HL-60 (cell line): ENCODE measurements around the gene ANO3.

Source experiments
- DNase-seq, 2 experiments: peaks; one replicate each; pipeline ENCODE4 v3.0.0-alpha.2; 2010 to 2020; ENCODE audit warnings: low read depth in 1 of 2, low spot score in 1 of 2
- H3K27ac ChIP-seq: fragments of 250-450 bp; sonication (Bioruptor Pico); replicated peaks from 2 replicates; pipeline ENCODE4 v1.5.1; 2020; ENCODE audit warnings: mild to moderate bottlenecking, moderate library complexity
- H3K27me3 ChIP-seq: fragments of 250-450 bp; sonication (Bioruptor Pico); 2 replicates; pipeline ENCODE4 v1.5.1; 2021; ENCODE audit warnings: mild to moderate bottlenecking, moderate library complexity; ENCODE audit not compliant: insufficient read depth, poor library complexity, severe bottlenecking
- H3K4me3 ChIP-seq: replicated peaks from 2 replicates; pipeline ENCODE4 v1.5.1; 2011; ENCODE audit warnings: mild to moderate bottlenecking, control low read depth, low read length; ENCODE audit not compliant: insufficient read depth
- CTCF ChIP-seq: IDR thresholded peaks from one replicate; pipeline ENCODE4 v1.5.1; 2011; ENCODE audit warnings: low read length, control low read depth, inconsistent platforms; ENCODE audit not compliant: insufficient read depth
- GABPA ChIP-seq: IDR thresholded peaks from 2 replicates; pipeline ENCODE4 v1.6.1; 2012; ENCODE audit warnings: low read depth
- POLR2AphosphoS5 ChIP-seq: IDR thresholded peaks from 2 replicates; pipeline ENCODE4 v1.6.1; 2012; ENCODE audit warnings: low read depth
- REST ChIP-seq: IDR thresholded peaks from 2 replicates; pipeline ENCODE4 v1.6.1; 2012; ENCODE audit warnings: low read depth; ENCODE audit not compliant: insufficient replicate concordance
- SPI1 ChIP-seq: IDR thresholded peaks from 2 replicates; pipeline ENCODE4 v1.6.1; 2012; ENCODE audit warnings: low read depth, mild to moderate bottlenecking, borderline replicate concordance

The ANO3 gene

GRCh38 chr11:26359055-26359454, 27.1 kb downstream of the ANO3 start:
- no peak overlapping the region for H3K27ac ChIP-seq
- TF ChIP-seq REST, result no peak
- TF ChIP-seq SPI1, result no peak
- no peak for TF ChIP-seq POLR2AphosphoS5
- TF ChIP-seq CTCF, result no peak
- no peak for TF ChIP-seq GABPA
- DNase-seq, result no peak
- H3K4me3 ChIP-seq, result no peak overlapping the region
- no peaks in the 10 kb centered on the region for H3K27me3 ChIP-seq

DNA sequence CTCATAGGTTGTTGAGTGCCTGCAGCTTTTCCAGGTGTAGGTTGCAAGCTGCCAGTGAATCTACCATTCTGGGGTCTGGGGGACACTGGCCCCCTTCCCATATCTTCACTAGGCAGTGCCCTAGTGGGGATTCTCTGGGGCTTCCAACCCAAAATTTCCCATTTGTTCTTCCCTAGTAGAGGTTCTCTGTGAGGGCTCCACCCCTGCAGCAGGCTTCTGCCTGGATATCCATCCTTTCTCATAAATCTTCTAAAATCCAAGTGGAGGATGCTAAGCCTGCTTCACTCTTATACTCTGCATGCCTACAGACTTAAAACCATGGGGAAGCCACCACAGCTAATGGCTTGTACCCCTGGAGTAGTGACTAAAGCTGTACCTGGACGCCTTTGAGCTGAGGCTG, 33.4 kb downstream of the ANO3 start:
- no peaks in the 10 kb centered on the region for H3K27me3 ChIP-seq
- H3K27ac ChIP-seq, result no peak overlapping the region
- DNase-seq, result no peak
- no peak for TF ChIP-seq CTCF
- TF ChIP-seq POLR2AphosphoS5, result no peak
- no peak for TF ChIP-seq SPI1
- TF ChIP-seq GABPA, result no peak
- no peak for TF ChIP-seq REST
- no peak overlapping the region for H3K4me3 ChIP-seq

- Histone ChIP-seq H3K27ac (no peak overlapping the region), H3K27me3 (no peaks in the 10 kb centered on the region), H3K4me3 (no peak overlapping the region)
- no peak for DNase-seq
- TF ChIP-seq REST (no peak), GABPA (no peak), CTCF (no peak), POLR2AphosphoS5 (no peak), SPI1 (no peak)
Measured at GRCh38 chr11:26377619-26378018, 45.7 kb downstream of the ANO3 start.
